Astrocyte of the spinal cord (primary cell): ENCODE data around the gene TAS2R46.
"Not testable (repeated sequence)": the region's sequence is repeated elsewhere in the genome, so short reads cannot be mapped to it uniquely, and the experiment has no call there.

ENCODE experiments used
- DNase-seq: peaks from one replicate; pipeline ENCODE4 v3.0.0; 2011; ENCODE audit warnings: low read depth, low spot score
- H3K4me3 ChIP-seq: 2 replicates; pipeline ENCODE4 v1.5.1; 2011; ENCODE audit warnings: low read depth, mild to moderate bottlenecking, low read length, moderate library complexity
- CTCF ChIP-seq: IDR thresholded peaks from 2 replicates; pipeline ENCODE4 v1.5.1; 2012; ENCODE audit warnings: low read depth, mild to moderate bottlenecking, low read length, inconsistent platforms
- in situ Hi-C: cut with HindIII; loops from 2 replicates; pipeline ENCODE4 v1.10.0; 2017; ENCODE audit warnings: low sequenced_read_pairs

The TAS2R46 gene, protein sequence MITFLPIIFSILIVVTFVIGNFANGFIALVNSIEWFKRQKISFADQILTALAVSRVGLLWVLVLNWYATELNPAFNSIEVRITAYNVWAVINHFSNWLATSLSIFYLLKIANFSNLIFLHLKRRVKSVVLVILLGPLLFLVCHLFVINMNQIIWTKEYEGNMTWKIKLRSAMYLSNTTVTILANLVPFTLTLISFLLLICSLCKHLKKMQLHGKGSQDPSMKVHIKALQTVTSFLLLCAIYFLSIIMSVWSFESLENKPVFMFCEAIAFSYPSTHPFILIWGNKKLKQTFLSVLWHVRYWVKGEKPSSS

GRCh38 chr12:11062194-11062593, at the start of gene TAS2R46:
Gene TAS2R46, minus strand, starts transcription at chr12:11062294. Its CDS starts 0 bp downstream, at chr12:11062294.
- DNase-seq, in situ Hi-C loops, H3K4me3 ChIP-seq: not testable (repeated sequence)

GRCh38 chr12:11111213-11111612, 49.1 kb upstream of the TAS2R46 start:
- H3K4me3 ChIP-seq, DNase-seq, in situ Hi-C loops: not testable (repeated sequence)

DNA sequence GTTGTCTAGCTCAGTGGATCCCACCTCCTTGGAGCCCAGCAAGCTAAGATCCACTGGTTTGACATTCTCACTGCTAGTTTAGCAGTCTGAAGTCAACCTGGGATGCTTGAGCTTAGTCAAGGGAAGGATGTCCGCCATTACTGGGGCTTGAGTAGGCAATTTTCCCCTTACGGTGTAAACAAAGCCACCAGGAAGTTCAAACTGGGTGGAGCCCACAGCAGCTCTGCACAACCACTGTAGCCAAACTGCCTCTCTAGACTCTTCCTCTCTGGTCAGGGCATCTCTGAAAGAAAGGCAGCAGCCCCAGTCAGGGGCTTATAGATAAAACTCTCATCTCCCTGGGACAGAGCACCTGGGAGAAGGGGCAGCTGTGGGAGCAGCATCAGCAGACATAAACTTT, 46.8 kb upstream of the TAS2R46 start:
- H3K4me3 ChIP-seq = no peak overlapping the region
- in situ Hi-C loops = no loop called here
- no peak for TF ChIP-seq CTCF
- no peak for DNase-seq

GRCh38 chr12:11107719-11108118, 45.6 kb upstream of the TAS2R46 start:
- H3K4me3 ChIP-seq = no peak overlapping the region
- TF ChIP-seq CTCF = no peak
- in situ Hi-C loops = no loop called here
- DNase-seq = no peak

DNA sequence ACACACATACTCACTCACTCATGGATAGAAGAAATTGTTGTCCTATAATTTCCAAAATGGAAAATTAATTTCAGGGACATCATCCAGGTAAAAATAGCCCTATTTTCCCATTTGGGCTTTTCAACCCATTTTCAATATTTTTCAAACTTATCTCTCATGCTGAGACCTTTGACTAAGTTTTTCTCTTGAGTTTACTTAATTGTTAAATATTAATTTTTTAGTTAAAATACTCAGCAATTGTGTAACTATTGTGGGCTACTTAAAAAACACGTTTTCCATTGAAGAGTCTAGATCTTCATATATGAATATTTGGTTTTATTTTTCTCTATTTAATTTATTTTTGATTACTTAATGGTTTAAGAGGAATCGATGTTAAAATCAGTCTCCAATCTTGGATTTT, 44.2 kb upstream of the TAS2R46 start:
- in situ Hi-C loops = no loop called here
- TF ChIP-seq CTCF = no peak
- no peak for DNase-seq
- H3K4me3 ChIP-seq = no peak overlapping the region

DNA sequence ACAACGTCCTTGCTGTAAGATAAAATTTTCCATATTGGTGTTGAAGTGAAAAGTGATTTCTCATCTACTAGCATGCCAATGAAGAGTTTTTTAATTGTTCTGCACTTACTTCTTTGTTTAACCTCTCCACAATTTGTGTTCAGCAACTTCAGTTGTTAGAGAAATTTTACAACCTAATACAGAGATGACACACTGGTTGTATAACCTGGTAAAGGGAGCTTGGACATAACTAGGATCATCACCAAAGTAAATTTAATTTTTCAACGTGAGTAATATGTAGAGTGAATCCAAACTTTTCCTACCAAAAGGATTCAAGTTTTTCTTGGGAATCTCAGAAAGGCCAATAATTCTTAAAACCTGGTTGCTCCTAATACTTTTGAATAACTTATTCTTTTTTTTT, 43.5 kb upstream of the TAS2R46 start:
- in situ Hi-C loops = no loop called here
- no peak for TF ChIP-seq CTCF
- DNase-seq = no peak
- H3K4me3 ChIP-seq = no peak overlapping the region

- H3K4me3 ChIP-seq, DNase-seq, in situ Hi-C loops: not testable (repeated sequence)
These were observed 32.8 kb upstream of the TAS2R46 start for GRCh38 chr12:11094910-11095309.

- H3K4me3 ChIP-seq = no peak within 1 kb of the TSS
- in situ Hi-C loops = no loop called here
- no peak for DNase-seq
- TF ChIP-seq CTCF = no peak
These were observed 30.0 kb upstream of the TAS2R46 start, which contains the start of gene TAS2R43 for GRCh38 chr12:11092128-11092527. Gene TAS2R43, minus strand, starts transcription at chr12:11092313. Its CDS starts 84 bp downstream, at chr12:11092229.
